ENCODE results near the gene MVB12B.

Gene MVB12B

DNA sequence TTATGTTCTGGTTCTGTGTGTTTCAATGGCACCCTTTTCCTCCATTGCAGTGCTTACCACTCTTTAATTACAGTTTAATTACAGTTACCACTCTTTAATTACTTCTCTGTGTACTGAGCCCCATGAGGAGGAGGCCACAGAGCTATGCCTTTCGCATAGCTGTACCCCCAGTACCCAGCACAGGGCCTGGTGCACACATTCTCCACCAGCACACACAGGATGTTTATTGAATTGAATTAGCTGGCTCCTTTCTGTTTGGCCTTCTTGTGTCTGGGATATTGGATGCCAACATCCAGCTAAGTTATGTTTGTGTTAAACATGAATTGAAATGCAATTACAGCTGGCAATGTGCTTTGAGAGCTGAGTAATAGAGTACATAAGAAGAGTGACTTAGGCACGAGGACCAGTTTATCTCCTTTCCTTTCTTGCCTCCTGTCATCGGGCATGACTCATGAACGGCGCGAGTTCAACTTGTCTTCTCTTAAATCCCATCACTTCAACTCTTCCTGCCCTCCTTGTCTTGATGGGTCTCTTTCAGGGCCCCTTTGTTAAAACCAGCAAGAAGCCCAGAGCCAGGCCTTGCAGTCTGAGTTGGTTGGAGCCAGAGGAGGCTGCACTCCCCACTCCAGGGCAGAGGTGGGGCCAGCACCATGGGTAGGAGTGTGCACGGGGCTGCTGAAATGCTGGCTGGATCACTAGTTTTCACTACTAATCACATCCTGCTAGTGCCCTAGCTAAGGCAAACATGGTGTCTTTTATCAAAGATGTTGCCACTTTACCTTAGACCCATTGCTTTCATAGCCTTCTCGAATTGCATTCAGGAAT lies 37.4 kb downstream of the MVB12B start:
- no peak for DNase-seq (ENCODE audit: low spot score)

DNA sequence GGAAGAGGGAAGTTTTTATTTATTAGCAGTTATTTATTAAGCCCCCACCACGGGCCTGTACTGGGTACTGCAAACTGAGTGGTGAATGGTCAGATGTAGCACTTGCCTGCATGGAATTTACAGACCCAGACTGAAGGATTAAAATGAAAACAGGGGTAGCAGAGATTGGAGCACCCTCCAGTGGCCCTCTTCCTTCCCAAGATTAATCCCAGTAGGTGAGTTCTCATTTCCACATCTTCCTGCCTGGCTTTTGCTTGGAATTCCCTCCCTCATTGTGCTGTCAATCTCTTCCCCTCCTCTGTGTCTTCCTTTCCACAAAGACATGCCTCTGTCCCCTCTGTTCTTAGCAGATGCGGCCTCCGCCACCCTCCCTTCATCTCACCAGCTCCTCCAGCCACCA lies 39.2 kb downstream of the MVB12B start:
- no peak for DNase-seq (ENCODE audit: low spot score)

DNA sequence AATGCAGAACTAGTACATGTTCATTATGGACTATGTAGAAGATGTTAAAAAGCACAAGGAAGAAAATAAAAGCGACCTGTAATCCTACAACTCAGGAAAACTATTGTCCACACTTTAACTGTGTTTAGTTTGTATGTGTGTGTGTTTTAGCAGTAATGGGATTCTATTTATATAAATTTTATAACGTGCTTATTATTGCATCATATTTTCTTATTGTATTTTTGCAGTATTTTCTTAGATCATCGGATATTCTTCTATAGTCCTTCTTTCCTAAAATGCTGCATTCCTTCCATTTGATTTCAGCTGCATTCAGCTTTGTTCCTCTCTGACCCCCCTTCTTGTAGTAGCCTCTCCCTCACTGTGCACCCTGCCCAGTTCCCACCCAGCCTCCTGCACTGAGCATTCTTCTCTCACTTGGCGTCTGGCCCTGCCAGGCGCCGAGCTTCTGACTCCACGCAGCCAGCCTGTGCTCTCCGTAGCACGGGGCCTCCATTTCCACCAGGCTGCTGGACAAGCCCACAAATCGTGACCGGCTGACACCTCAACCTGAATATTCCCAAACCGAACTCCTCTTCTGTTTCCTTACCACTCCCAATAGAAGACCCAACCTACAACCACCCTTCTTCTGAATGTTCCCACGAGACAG lies 39.9 kb downstream of the MVB12B start:
- DNase-seq (ENCODE audit: low spot score): no peak

DNA sequence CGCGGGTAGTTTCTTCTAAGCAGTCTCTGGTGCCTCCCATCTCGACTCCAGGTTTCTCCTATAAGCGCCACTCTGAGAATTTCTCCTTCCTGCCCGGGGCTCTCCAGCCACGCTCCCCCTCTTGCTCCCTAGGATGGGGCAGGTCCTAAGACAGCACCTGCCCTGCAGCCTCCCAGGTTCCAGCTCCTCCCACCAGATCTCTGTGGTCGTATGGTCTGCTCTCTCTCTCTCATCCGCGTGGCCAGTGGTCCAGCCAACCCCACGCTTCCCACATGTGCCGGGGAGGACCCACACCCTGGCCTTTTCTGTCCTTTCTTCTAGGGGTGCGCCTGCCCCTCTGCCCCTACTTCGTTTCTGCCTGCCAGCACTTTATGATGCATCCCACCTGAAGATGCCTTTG lies 40.5 kb downstream of the MVB12B start:
- no peak for DNase-seq (ENCODE audit: low spot score)

DNA sequence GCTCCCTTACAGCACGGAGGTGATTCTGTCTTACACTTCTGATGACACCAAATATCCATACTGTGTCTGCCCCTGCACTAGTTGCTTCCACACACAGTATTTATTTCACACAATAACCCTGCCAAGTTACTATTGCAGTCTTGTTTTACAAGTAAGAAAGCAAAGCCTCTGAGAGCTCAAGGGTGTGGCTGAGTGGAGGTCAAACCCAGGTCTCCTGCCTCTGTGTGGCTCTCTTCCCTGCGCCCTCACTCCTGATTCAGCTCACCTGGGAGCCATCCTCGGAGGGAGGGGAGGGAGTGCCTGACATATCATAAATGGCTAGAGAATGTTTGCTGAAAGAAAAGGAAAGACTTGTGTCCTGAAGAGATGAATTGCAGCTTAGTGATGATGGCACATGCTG lies 41.0 kb downstream of the MVB12B start:
- DNase-seq (ENCODE audit: low spot score): no peak

GRCh38 chr9:126368020-126368419 lies 41.4 kb downstream of the MVB12B start:
- no peak for DNase-seq (ENCODE audit: low spot score)

DNA sequence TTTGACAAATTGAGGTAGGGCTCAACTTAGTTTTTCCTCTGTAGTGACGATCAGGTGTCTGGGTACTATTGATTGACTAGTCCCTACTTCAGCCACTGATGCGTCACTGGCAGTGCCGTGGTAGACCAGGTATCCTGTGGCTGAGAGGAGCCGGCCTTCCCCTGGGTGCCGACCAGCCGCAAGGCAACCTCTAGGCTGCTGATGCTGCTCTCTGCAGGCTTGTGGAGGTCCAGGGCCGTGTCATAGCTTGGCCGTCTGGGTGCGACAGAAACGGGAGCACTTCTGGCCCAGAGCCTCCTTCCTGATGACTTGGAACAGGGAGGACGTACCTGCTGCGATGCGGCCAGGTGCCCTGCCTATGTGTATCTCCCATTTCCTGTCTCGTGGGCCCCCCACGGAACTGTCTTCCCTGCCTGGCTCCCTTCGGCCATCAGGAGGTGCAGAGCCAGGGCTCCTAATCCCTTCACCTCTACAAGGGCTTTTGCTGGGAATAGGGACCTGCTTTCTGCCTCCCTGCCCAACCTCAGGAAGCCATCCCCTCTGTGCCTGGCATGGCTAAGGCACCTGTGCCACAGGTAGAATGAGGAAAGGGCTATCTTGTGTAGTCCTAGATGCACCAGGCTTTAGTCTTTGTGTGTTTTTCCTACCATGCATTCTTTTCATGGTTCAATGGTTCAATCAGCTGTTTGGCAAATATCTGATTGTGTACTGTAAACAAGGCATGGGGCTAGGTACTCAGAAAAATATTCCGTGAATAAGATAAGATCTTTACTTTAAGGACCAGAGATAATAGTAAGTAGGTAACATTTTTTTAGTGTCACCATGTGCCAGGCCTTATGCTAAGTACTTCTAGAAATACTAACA lies 44.6 kb downstream of the MVB12B start:
- no peak for DNase-seq (ENCODE audit: low spot score)

- DNase-seq (ENCODE audit: low spot score): no peak
Observed at GRCh38 chr9:126372716-126373115, 46.1 kb downstream of the MVB12B start.

- DNase-seq (ENCODE audit: low spot score): no peak
Observed at GRCh38 chr9:126373241-126373640, 46.6 kb downstream of the MVB12B start.

GRCh38 chr9:126374366-126374781 lies 47.7 kb downstream of the MVB12B start:
- DNase-seq (ENCODE audit: low spot score): no peak

DNA sequence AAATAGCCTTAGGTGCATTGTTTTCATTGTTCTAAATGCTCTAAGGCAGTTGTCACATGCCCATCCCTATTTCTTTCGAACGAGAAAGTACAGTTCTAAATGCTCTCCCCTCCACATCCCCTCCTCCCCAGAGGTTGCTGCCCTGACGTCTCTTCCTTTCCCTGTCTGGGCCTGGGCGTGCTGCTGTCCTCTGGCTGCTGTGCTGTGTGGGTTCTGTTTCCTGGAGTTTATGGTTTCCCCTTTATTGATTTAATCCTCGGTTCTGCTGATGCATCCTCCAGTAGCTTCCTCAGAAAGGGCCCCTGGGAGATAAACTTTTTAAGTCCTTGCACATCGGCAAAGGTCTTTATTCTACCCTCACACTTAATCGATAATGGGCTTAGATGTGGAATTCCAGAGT lies 48.8 kb downstream of the MVB12B start:
- peak; percentile 39 for DNase-seq (ENCODE audit: low spot score)

GRCh38 chr9:126376311-126377175 lies 49.9 kb downstream of the MVB12B start:
- peak; percentile 82 for DNase-seq (ENCODE audit: low spot score)

DNA sequence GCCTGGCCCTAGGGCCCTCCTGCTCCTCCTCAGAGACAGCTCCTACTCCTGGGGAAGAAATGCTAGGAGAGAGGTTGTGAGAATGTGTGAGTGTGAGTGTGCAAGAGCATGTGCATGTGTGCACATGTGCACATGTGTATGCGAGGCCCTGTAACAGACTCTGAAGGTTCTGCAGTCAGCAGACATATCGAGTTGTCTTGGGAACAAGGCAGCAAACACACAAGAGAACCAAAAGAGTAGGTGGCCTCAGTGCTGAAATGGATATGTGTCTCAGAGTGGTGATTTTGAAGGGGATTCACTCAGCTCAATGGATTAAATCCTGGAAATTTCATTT lies 50.5 kb downstream of the MVB12B start:
- DNase-seq (ENCODE audit: low spot score): no peak

- DNase-seq (ENCODE audit: low spot score): no peak
Observed at GRCh38 chr9:126377536-126377935, 50.9 kb downstream of the MVB12B start.

DNA sequence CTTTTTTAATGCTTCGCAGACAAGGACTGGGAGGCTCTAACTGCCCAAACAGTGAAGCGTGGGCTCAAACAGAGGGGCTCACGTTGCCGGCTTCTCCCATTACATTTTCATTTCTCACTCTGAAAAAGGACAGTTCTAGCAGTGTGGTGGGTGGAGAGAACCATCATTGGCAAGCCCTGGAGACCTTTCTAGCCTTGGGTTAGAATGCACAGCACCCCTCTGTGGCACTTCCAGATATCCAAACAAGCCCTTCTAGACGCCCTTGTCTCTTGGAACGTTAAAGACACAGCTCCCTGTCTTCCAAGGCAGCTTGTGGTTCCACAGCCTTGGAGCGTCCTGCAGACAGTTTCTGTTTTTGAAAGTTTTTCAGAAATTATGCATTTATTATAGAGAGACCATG lies 52.1 kb downstream of the MVB12B start:
- DNase-seq (ENCODE audit: low spot score): no peak

- no peak for DNase-seq (ENCODE audit: low spot score)
Observed at GRCh38 chr9:126379661-126380360, 53.2 kb downstream of the MVB12B start.

- DNase-seq (ENCODE audit: low spot score): no peak
Observed at GRCh38 chr9:126380447-126380846, 53.8 kb downstream of the MVB12B start.

DNA sequence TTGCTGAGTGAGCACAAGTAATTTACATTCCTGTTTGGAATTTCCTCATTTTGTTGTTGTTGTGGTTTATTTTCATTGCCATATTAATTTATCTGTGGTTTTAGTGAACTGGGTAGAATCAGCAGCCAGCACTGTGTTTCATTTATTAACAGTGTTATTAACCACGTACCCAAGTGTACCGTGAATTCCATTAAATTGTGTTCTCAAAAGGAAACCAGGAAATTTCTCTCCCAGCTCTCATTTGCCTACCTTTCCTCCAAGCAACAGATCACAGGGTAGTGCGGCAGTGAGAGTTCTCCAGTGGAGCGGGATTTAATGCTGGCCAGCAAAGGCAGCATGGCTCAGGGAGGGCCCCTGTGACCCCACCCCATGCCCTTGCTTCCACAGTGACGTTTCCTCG lies 54.6 kb downstream of the MVB12B start:
- DNase-seq (ENCODE audit: low spot score): no peak

DNA sequence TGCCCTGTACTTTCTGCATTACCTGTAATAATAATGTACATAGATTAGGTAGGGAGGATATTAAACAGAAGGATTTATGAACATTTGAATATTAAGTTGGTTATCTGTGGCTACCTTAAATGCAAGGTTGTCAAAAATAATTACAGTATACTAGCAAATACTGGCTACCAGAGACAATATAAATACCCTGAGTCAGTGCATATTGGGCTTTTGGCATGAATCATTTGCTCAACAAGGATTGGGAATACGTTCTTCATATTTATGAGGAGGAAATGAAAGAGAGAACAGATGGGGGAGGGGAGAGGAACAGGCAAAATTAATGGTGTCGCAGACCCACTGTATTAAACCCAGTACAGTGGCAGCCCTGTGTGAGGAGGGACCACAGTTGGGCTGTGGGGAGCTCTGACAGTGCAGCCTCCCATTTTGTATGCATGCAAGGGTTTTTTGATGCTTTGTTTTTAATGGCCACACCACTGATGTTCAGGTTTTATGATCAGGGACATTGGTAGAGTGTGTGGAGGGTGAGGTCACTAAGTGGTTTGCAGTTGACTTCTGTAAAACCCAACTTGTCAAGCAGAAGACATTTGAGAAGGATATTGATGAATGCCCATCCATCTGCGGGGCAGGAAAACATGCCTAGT lies 56.9 kb downstream of the MVB12B start:
- DNase-seq (ENCODE audit: low spot score): no peak

DNA sequence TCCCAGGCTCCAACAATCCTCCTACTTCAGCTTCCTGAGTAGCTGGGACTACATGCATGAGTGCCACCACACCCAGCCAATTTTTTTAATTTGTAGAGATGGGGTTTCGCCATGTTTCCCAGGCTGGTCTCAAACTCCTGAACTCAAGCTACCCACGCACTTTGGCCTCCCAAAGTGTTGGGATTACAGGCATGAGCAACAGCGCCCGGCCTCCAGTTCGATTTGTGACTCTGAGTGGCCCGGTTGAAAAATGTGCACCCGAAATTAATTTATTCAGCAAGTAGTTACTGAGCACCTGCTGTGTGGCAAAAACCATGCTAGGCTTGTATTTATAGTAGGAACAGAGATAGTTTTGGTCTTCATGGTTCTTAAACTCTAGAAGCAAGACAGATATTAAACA lies 58.3 kb downstream of the MVB12B start:
- DNase-seq (ENCODE audit: low spot score): no peak

DNA sequence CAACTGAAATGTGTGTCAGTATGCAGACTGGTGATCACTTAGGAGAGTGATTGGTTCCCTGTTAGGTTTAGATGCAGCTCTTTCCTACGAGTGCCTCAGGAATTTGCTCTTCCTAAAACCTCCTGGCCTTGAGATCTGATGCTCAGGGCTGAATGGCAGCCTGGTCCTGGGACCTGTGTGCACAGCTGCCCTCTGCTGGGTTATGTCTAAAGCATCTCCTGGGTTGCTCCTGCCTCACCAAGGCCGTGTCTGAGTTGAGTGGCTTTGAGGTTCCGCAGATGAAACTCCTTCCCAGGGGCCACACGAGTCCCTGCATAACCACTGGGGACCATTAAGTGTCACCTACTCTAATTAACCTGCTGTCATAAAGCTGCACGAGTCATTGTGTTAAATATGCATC lies 59.5 kb downstream of the MVB12B start:
- DNase-seq (ENCODE audit: low spot score): peak; percentile 25
